Endothelial cell of umbilical vein (primary cell): ENCODE results near the gene PEAK3.

Experiments
- CTCF ChIP-seq, 2 donors: IDR thresholded peaks; 1 replicate in 1 of 2; 2 replicates in 1 of 2; pipeline ENCODE4 v1.5.1; 2011; ENCODE audit warnings: low read length in 2 of 2, mild to moderate bottlenecking in 2 of 2, moderate library complexity in 2 of 2, control low read depth in 1 of 2, inconsistent platforms in 1 of 2, low read depth in 1 of 2; ENCODE audit not compliant: insufficient read depth in 1 of 2; ENCODE audit errors: extremely low read depth in 1 of 2
- EZH2 ChIP-seq: IDR thresholded peaks from 2 replicates; pipeline ENCODE4 v1.6.1; 2012; ENCODE audit warnings: borderline replicate concordance, low read depth, mild to moderate bottlenecking, moderate library complexity, low read length, inconsistent platforms; ENCODE audit not compliant: severe bottlenecking
- POLR2AphosphoS5 ChIP-seq: IDR thresholded peaks from 2 replicates; pipeline ENCODE4 v1.6.1; 2012; ENCODE audit warnings: low read depth, mild to moderate bottlenecking, control low read depth, low read length, moderate library complexity; ENCODE audit not compliant: insufficient read depth

GRCh38 chr19:2324220-2324948 lies 42.4 kb upstream of the PEAK3 start:
- TF ChIP-seq CTCF (IDR thresholded peaks at IDR 0.05; ENCODE audit: extremely low read depth in 1 of 2, insufficient read depth in 1 of 2, low read depth in 1 of 2, low read length in 2 of 2) (no peak), POLR2AphosphoS5 (no peak), EZH2 (no peak)
